GM20000 (cell line): Measurements from ENCODE around the gene GFOD2.

Experiments used
- DNase-seq: peaks from one replicate; pipeline ENCODE4 v3.0.0; 2012; ENCODE audit warnings: low spot score
- TF ChIP-seq, protein P1 (sequence below): IDR thresholded peaks from 2 replicates; pipeline ENCODE4 v1.5.1; 2012; ENCODE audit warnings: mild to moderate bottlenecking, control low read depth; ENCODE audit errors: extremely low read depth, missing control alignments

Gene GFOD2

DNA sequence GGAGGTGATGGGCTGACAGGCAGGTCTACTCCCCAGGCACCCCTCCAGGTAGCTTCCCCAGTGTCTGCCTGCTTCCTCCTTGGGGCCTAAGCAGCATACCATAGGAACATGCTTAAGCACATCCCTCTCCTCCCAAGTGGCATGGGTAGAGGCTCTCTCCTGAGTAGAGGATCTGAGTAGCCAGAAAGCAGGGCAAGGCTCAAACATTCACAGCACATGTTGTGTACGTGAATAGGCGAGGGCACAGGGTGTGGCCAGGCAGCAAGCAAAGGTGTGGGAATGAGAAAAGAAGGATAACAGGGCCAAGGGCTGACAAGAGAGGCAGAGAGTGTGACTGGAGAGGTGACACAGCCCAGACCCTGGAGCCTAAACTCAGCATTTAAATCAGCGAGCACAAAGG, 29.7 kb upstream of the GFOD2 start:
- DNase-seq, result no peak
- TF ChIP-seq, protein P1, sequence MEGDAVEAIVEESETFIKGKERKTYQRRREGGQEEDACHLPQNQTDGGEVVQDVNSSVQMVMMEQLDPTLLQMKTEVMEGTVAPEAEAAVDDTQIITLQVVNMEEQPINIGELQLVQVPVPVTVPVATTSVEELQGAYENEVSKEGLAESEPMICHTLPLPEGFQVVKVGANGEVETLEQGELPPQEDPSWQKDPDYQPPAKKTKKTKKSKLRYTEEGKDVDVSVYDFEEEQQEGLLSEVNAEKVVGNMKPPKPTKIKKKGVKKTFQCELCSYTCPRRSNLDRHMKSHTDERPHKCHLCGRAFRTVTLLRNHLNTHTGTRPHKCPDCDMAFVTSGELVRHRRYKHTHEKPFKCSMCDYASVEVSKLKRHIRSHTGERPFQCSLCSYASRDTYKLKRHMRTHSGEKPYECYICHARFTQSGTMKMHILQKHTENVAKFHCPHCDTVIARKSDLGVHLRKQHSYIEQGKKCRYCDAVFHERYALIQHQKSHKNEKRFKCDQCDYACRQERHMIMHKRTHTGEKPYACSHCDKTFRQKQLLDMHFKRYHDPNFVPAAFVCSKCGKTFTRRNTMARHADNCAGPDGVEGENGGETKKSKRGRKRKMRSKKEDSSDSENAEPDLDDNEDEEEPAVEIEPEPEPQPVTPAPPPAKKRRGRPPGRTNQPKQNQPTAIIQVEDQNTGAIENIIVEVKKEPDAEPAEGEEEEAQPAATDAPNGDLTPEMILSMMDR, result no peak

GRCh38 chr16:67746846-67747245, 27.7 kb upstream of the GFOD2 start:
- no peak for DNase-seq
- TF ChIP-seq, protein P1, result no peak

- no peak for DNase-seq
- TF ChIP-seq, protein P1, result no peak
Observed at GRCh38 chr16:67741118-67741517, 22.0 kb upstream of the GFOD2 start.

DNA sequence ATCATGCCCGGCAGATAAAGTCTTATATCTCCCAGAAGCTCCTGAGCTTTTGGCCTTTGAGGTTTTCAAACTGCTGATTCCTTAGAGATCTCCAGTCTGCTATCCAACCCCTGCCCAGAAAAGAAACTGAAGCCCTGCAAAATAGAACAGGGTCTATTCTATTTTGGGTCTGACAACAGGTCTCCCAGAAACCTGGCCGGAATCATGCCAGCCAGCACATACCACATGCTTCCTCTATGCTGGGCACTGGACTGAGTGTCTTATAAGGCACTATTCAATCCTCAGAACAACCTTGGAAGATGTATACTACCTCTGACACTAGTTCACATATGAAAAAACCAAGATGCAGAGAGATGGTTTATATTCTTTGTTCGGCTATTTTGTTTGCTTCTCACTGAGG, 21.3 kb upstream of the GFOD2 start:
- TF ChIP-seq, protein P1, result no peak
- no peak for DNase-seq

- no peak for DNase-seq
- TF ChIP-seq, protein P1, result no peak
Observed at GRCh38 chr16:67736858-67737257, 17.7 kb upstream of the GFOD2 start.

DNA sequence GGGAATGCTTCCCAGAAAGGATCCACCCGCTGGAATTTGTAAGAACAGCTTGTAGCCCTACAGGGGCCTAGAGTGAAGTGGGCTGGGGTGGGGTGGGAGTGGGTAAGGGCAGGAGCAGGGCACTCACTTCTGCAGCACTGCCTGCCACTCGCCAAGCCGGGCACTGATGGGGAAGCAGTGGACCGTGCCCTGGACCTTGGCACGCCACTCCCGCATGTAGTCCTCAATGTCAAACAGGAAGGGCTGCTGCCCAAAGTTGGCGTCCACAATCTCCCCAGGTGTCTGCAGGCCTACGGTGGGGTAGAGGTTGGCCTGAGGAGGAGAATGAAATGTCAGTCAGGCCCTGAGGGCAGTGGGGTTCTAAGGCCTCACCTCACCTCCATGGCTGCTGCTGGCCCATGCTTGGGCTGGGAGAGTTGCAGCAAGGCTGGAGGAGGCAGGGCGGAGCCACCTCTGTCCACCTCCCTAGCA, 15.7 kb upstream of the GFOD2 start:
- TF ChIP-seq, protein P1, result no peak
- no peak for DNase-seq

DNA sequence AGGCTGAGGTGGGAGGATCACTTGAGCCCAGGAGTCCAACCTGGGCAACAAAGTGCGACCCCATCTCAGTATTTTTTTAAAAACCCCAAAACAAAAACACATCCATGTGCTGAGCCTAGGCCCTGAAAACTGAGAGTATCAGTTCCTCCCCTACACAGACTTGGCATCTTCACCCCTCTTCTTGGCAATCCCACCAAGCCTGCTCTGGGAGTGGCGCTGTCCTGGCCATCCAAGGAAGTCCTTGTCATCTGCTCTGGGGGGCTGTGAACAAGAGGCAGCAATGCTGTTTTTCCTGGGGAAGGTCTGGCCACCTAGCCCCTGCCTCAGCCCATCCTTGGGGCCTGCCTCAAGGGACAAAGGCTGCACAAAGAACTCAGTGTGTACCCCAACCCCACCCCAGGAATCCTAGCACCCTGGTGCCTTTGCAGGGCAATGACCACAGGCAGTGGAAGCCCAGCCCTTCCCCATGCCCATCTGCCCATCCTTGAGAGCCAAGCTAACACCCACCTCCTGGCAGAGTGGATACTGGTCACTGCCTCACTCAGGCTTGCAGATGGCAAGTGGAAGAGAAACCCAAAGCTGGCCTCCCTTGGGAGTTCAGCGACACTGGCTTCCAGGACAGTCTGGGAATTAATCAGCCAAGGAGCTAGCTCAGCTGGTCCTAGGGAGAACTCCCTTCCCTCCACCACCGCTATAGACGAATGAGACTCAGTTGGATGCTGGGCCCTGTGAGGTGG, 14.8 kb upstream of the GFOD2 start:
- DNase-seq, result no peak
- TF ChIP-seq, protein P1, result no peak
